ENCODE measurements around the gene PTPRA. TPM values are rescaled to one million over a fixed set of nuclear protein-coding genes. Genes with fewer than 3 reads are reported as not detected.
A peak's percentile ranks its signal among the peaks of the same experiment; 100 is the strongest.

Gene PTPRA
- total RNA-seq, 1 experiment from 2014 or later = 45.2 TPM

DNA sequence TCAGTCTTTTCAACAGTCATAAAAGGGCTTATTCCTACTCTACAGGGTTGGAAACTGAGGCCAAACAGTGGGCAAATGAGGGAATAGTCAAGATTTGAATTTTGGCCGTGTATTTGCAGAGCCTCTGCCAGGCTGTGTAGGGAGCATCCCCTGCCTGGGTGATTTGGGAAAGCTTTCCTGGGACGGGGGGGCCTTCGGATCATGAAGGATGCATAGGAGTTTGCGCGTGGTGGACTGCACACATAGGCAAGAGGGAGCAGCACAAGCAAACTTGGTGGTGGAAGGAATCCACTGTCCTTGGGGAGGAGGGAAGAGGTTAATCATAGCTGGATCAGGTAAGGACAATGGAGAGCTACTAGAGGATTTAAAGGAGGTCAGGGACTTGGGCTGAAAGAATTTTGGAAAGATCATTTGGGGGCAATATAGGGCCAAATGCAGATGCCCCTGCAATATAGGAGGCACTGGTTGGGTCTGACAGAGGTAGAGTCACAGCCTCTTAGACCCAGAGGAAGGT lies 2.5 kb downstream of the PTPRA start:
- no CpG with 5 or more reads among the region's 5 CpGs for WGBS (ENCODE audit: extremely low coverage, insufficient read length, low lambda C conversion rate)
- H3K27me3 Mint-ChIP-seq (ENCODE audit: low read depth) = peaks cover 21% of the 10 kb centered on the region

More for the DNA sequence above, 2.5 kb downstream of the PTPRA start:
- DNase-seq = no peak
- TF ChIP-seq CTCF (conservative IDR thresholded peaks at IDR 0.05) = no peak
- no peak overlapping the region for H3K4me2 ChIP-seq (ENCODE audit: insufficient read depth, insufficient read length, low read length)
- H3K9ac ChIP-seq (ENCODE audit: extremely low read depth, insufficient read length, low read length) = peak overlapping the region; percentile 5
- no peak overlapping the region for H2BK120ac ChIP-seq (ENCODE audit: low read depth, low read length, poor library complexity, severe bottlenecking)
- H3K18ac ChIP-seq (ENCODE audit: insufficient read length, low read depth, low read length) = no peak overlapping the region
- H3K9me3 Mint-ChIP-seq = no peaks in the 10 kb centered on the region
- no peaks in the 10 kb centered on the region for H3K9me3 ChIP-seq (ENCODE audit: control insufficient read depth, low read depth, low read length)
- no peak overlapping the region for H3K4ac ChIP-seq (ENCODE audit: low read depth, low read length)
- H3K79me2 ChIP-seq (ENCODE audit: insufficient read depth, low read length) = peaks cover 3% of the 10 kb centered on the region; the same call in 1 of the 2 replicates
- no peak overlapping the region for H2AK5ac ChIP-seq (ENCODE audit: insufficient read length, low read length)
- H3K23ac ChIP-seq (ENCODE audit: insufficient read length, low read depth, low read length) = no peak overlapping the region
- H3K79me1 ChIP-seq (ENCODE audit: insufficient read depth, low read depth, low read length, poor library complexity, severe bottlenecking) = peaks cover 11% of the 10 kb centered on the region
- H2BK20ac ChIP-seq (ENCODE audit: low read depth, low read length, poor library complexity, severe bottlenecking) = no peak overlapping the region
- no peak overlapping the region for H4K91ac ChIP-seq (ENCODE audit: insufficient read length, low read depth, low read length)
- H3K4me1 ChIP-seq (ENCODE audit: insufficient read depth, low read length) = 0 out of 2 replicates have a peak, but pooled peaks cover 3% of the 10 kb centered on the region
- no peak overlapping the region for H2BK15ac ChIP-seq (ENCODE audit: low read depth, low read length)
- no peak overlapping the region for H2BK5ac ChIP-seq (ENCODE audit: insufficient read length, low read length)
- peaks cover 32 to 37% of the 10 kb centered on the region in 2 experiments for H3K4me1 Mint-ChIP-seq
- H4K8ac ChIP-seq (replicated peaks; ENCODE audit: insufficient read length, low read depth, low read length) = no peak overlapping the region
- H4K20me1 ChIP-seq (ENCODE audit: control insufficient read depth, insufficient read depth, insufficient read length) = no peaks in the 10 kb centered on the region
- no peak overlapping the region for H3T11ph ChIP-seq (ENCODE audit: low read length)
- no peak overlapping the region for H3K27ac Mint-ChIP-seq
- no peak overlapping the region for H2BK12ac ChIP-seq (ENCODE audit: insufficient read length, low read depth, low read length)
- H3K27me3 ChIP-seq (ENCODE audit: insufficient read depth, low read length) = peaks cover 2% of the 10 kb centered on the region; the same call in 1 of the 2 replicates
- no peak overlapping the region for H3K56ac ChIP-seq (ENCODE audit: insufficient read length, low read depth, low read length)
- no peak overlapping the region for H3K27ac ChIP-seq (ENCODE audit: insufficient read length, low read depth, low read length)
- H3K14ac ChIP-seq (ENCODE audit: insufficient read depth, low read length) = no peak overlapping the region
- peaks cover 2 to 19% (median 12%) of the 10 kb centered on the region in 3 experiments; a peak in 6 of 7 replicates for H3K36me3 Mint-ChIP-seq (ENCODE audit: insufficient read depth in 1 of 3, low read depth in 3 of 3)
- no peak overlapping the region for H2AFZ ChIP-seq (ENCODE audit: low read length)
- peak overlapping the region in 1 of 2 experiments; percentile 41; a peak in 2 of 5 replicates for H3K4me3 Mint-ChIP-seq
- H3K23me2 ChIP-seq (ENCODE audit: insufficient read length, low read depth, low read length, poor library complexity, severe bottlenecking) = peaks cover 18% of the 10 kb centered on the region
- no peak overlapping the region for H4K5ac ChIP-seq (ENCODE audit: insufficient read length, low read depth, low read length)
